Activated CD4-positive, alpha-beta T cell treated with anti-CD3 and anti-CD28 coated beads for 24 hours (primary cell): ENCODE results near the gene PIK3R4.

Source experiments
- DNase-seq, 2 donors: peaks; one replicate each; pipeline ENCODE4 v3.0.0-alpha.2; 2020; ENCODE audit warnings: low read depth in 2 of 2

The PIK3R4 gene

DNA sequence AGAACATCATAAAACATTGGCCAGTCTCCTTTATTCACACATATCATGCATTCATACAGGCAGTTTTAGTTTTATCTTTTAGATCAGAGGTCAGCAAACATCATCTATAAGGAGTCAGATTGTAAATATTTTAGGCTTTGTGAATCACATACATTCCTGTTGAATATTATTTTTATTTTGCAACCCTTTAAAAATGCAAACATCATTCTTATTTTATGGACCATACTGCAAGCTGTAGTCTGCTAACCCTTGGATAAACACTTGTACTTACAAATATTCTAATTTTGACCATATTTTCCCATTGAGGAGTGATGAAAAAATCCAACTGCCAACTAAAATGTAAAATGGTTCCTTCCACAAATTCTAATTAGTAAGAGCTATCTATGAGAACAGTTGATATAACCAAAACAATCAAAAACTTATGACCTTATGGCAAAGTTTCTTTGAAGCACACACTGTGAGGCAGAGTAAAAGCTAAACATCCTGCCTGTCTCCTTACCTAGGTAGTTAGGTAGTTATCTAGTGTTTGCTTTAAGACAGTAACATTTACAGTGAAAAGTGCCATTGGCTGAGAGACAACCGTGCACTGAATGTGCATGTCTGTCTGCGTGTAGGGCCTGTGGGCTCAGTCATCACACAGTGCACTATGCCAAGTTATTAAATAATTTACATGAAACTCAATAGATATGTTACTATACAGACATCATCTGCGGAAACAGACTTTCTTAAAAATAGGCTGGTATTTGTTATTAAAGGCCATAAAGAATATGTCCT, 57.7 kb downstream of the PIK3R4 start:
- DNase-seq, result no peak

DNA sequence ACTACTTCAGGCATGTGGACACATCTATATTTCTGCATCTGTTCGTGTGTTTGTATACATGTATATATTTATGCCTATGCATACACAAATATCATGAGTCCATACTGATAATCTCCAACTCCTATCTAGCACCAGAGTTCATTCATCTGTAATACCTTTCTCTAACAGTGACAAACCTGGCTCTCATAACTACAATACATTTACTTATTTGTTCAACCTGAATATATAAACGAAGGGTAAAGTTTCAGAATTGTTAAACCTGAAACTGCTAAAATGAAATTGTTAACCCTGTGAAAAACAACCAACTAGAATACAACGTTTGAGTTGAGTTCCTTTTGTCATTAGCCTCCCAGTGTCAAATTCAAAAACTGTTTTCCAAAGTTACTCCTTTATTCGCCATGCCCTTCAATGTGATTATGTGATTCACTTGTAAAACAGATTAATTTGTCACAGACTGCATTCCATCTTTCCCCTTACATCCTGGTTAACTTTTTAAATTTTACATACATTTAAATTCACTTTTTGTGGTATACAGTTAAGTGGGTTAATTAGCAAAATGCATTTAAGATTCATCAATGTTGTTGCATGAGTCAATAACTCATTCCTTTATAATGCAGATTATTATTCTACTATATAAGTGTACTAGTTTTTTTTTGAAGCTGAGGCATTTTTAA, 58.5 kb downstream of the PIK3R4 start:
- no peak for DNase-seq

DNA sequence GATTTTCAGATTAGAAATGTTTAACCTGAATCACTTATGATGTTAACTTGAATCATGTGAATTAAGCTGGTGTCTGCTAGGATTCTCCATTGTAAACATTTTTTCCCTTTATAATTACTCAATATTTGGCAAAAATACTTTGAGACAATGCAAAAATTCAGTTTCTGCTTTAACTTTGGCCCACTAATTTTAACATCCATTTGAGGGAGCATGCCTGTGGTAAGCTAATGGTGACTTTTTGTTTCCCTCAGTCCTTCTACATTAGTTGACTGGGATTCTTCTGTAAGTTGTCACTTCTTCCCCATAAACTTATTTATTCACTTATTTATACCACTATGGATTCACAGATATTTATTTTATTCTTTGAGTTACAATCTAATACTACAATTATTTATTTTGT, 59.3 kb downstream of the PIK3R4 start:
- DNase-seq, result no peak

DNA sequence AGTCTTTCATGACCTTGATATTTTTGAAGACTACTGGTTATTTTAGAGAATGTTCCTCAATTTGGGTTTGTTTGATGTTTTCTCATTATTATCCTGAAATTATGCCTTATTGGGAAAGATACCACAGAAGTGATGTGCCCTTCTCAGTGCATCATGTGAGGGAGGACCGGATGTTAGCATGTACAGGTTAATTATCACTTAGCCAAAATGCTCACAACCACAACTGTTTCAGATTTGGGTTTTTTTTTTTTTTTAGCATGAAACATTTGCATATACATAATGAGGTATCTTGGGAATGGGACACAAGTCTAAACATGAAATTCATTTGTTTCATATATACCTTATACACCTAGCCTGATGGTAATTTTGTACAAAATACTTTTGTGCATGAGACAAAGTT, 59.8 kb downstream of the PIK3R4 start:
- DNase-seq, result no peak

DNA sequence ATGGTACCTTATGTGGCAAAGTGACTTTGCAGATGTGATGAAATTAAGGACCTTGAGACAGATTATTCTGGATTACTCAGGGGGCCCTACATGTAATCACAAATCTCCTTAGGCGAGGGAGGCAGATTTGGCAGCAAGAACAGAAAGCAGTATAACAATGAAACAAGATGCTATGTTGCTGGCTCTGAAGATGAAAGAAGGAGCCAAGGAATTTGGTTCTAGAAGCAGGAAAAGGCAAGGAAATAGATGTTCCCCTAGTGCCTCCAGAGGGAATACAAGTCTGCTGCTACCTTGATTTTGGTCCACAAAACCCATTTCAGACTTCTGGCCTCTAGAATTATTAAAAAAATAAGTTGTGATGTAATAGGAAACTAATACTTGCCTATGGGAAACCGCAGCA, 64.5 kb downstream of the PIK3R4 start:
- DNase-seq, result no peak

DNA sequence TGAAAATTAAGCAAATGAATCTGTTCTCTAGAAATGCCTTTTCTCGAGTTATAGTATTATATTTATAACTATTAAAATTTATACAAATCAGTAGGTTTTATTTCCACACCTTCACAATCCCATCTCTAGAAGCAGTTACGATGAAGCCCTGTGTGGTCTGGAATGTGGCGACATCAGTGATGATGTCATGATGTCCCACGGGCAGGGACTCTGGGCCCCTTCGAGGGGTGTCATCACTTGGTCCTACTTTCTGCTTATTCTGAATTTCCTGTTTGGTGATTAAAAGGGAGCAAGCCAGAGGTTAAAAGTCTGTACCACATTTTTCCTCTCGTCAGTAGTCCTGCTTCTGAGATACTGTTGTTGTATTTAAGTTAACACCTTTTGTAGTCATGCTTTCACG, 67.4 kb downstream of the PIK3R4 start:
- DNase-seq, result no peak

- DNase-seq, result no peak
These were observed 69.3 kb downstream of the PIK3R4 start for GRCh38 chr3:130677343-130677742.

DNA sequence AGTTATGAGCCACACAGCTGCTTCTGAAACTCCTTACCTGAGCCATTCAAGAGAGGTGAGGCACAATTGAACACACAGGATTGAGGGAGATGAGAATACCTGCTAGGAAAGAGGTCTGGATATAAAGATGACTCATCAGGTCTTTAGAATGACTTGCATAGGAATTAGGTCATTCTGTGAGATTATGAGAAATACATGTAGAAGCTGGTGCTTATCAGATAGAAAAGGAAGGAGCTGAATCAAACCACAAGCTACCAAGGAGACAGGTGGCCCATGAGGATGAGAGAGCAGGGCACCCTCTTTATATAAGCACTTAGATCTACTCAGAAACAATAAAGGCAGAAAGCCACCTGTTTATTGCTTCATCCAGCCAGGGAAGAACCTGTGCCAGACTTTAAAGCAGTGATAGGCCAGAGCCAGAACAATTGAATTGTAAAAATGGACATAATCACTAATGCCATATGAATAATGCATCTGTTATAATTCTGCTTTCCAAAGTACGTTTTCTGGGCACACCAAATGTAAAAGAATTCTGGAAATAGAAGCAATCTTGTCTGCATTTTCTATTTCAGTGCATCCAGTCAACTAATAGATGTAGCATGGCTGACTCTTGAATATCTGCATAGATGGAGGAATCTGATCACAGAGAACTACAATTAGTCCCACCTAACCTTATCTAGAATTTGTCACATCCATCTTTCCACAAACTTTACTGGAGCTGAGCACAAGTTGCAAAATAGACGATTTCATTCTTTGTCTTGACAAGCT, 74.9 kb downstream of the PIK3R4 start:
- DNase-seq, result no peak

- DNase-seq, result no peak
These were observed 76.9 kb downstream of the PIK3R4 start for GRCh38 chr3:130669740-130670139.

DNA sequence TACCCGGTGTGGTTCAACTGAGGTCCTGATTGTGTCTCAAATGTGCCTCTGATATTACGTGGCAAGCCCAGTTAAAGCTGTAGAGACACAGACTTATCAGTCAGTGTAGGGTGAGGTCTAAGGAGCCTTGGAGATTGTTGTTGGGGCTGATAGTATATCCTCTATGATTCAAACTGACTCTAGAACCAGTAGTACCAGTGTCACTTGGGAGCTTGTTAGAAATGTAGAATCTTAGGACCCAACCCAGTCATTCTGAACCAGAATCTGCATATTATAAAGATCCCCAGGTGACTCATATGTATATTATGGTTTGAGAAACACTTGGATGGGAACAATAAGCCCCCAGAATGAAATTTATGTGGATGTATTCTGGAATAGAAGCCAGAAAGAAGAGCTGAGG, 83.5 kb downstream of the PIK3R4 start:
- no peak for DNase-seq

DNA sequence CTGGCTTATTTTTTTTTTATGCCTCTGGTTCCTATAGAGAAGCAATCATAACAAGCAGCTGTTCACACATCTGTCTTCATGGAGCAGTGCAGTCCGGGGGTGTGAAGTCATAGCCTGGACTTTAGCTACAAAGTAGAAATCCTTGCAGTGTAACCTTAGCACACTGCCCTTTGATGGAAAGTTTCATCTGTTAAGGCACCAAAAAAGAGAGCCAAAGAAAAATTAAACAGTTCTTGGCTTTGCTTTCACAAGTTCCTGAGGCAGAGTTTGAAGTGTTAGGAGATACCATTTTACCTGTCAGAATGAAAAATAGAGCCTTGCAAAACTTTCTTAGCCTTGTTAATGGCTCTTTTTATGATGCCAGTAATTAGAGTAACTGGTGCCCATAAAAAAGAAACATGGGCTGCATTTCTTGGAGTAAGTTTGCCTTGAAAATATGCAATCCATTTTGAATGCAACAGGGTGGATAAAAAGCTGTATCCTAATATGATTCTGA, 84.1 kb downstream of the PIK3R4 start:
- no peak for DNase-seq

DNA sequence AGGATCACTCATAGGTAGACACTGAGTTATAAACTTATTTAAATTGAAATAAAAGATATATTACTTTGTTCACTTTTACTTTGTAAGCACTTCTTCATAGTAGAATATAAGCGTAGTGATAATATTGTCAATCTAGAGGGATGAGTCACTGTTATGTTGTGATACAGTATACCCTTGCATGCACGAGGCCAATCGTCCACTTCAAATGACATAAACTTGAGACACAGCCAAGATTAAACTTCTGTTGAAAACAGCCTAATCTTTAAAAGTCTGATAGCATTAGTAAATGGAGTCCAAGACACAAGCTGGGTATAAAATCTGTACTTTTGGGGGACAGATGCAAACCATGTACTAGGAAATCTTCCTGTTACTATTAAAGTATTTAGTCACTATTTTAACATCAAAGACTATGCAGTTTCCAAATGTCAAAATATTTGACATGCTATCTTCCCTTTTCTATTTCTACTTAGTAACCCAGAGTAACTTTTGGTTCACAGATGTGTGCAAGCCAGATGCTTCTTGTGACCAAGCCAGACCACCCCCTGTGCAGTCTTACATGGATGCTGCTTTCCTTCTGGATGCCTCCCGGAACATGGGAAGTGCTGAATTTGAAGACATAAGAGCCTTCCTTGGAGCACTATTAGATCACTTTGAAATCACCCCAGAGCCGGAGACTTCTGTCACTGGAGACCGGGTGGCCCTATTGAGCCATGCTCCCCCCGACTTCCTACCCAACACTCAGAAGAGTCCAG, 85.3 kb downstream of the PIK3R4 start:
- DNase-seq, result no peak

GRCh38 chr3:130659911-130660310, 86.7 kb downstream of the PIK3R4 start:
- no peak for DNase-seq

DNA sequence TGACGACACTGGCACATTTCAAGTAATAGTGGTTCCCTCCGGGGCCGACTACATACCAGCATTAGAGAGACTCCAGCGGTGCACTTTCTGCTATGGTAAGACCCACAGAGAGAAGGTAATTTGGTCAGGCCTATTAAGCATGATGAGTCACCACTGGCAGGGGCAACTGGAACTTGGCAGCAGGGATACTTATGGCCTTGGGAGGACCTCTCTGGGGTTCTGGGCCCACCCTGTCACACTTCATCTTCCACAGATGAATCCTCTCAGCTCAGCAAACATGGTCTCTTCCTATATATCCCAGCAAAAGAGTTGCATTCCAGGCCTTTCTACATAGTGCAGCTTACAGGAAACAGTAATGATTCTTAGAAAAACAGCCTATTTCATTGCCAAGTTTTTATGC, 88.0 kb downstream of the PIK3R4 start:
- no peak for DNase-seq

DNA sequence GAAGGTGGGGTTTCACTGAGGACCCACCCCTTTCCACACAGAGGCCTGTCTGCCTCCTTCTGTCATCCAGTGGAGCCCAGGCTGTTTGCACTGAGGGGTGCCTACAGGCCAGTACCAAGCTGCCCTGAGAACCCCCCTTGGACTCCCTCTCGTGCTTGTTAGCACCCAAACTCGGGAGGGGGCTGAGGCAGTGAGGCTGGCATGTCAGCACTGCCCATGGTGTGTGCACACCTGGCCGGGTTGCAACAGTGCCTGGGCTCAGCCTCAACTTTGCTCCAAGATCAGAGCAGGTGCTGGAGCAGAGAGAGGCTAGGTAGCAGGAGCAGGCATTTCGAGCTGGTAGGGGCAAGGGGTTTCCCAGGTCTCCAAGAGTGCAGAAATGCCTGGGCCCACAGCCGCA, 90.0 kb downstream of the PIK3R4 start:
- DNase-seq, result no peak

GRCh38 chr3:130654921-130655320, 91.7 kb downstream of the PIK3R4 start:
- no peak for DNase-seq

GRCh38 chr3:130654091-130654490, 92.5 kb downstream of the PIK3R4 start:
- no peak for DNase-seq

GRCh38 chr3:130649061-130649654, 97.5 kb downstream of the PIK3R4 start:
- DNase-seq, result no peak

- DNase-seq, result no peak
These were observed 98.3 kb downstream of the PIK3R4 start for GRCh38 chr3:130648293-130648692.

DNA sequence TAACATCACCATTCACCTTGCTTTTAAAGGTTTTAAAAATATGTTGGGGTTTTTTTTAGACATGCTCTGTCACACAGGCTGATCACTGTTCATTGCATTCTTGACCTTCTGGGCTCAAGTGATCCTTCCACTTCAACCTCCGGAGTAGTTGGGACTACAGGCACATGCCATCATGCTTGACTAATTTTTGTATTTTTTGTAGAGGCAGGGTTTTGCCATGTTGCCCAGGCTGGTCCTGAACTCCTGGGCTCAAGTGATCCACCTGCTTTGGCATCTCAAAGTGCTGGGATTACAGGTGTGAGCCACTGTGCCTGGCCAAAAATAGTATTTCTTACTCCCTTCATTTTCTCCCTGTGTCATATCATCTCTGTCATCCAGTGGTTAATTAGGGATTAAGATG, 101.4 kb downstream of the PIK3R4 start:
- DNase-seq, result no peak

DNA sequence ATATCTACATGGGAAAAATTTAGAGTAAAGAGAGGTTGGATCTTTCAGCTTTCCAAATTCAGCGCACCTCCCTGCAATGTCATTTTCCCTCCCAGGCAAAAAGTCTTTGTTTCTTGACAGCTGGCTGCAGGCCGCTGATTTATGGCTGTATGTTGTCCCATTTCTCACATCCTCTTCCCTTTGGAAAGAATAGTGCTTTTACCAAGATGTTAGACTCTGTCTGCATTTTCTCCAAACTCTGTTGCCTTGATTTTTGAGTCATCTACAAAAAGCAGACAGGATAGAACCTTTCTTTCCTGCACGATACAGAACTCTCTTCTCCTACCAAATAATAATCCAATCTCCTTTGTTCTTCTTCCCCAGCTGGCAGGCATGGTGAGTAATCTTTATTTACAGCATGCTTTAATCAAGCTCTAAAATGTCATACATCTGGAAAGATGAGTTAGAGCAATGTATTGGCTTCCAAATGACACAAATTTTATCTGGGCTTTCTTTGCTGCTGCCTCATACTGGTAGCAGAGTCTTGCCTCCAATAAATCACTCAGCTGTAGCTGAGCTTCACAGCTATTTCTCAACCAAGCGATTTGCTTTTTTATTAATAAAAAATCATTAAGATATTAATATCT, 101.9 kb downstream of the PIK3R4 start:
- DNase-seq, result no peak
